ENCODE results near the gene SORCS2. TPM values are rescaled to one million over a fixed set of nuclear protein-coding genes. Genes with fewer than 3 reads are reported as not detected.

SORCS2 gene
- total RNA-seq, 2 donors from 2014 or later: 0.68 to 0.92 TPM

DNA sequence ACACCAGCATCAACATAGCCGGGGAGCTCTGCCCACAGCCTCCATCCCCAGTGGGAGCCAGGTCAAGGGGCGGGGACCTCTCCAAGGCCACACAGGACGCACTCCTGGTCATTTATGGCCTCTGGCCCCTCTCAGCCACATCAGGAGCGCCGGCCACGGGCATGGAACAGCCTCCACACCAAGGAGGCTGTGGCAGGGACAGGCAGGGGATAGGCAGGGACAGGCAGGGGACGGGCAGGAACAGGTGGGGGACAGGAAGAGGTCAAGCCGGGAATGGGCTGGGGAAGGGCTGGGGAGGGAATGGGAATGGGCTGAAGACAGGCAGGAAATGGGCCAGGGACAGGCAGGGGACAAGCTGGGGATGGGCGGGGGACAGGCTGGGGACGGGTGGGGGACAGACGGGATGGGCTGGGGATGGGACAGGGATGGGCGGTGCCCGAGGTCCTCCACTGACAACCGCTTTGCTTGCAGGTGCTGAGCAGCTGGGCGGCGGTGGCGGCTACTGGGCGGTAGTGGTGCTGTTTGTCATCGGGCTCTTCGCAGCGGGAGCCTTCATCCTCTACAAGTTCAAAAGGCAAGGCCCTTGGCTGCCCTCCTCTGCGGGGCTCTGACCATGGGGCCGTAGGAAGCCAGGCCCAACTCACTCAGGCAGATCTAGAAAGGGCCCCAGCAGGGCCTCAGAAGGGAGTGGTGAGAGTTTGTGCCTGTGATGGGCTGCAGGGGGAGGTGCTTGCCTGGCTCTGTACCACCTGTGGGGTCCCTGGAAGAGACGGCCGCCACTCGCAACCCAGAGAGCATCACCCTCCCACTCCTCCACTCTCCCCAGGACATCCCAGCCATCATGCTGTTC is 541.7 kb downstream of the SORCS2 start:
- TF ChIP-seq, protein P1, sequence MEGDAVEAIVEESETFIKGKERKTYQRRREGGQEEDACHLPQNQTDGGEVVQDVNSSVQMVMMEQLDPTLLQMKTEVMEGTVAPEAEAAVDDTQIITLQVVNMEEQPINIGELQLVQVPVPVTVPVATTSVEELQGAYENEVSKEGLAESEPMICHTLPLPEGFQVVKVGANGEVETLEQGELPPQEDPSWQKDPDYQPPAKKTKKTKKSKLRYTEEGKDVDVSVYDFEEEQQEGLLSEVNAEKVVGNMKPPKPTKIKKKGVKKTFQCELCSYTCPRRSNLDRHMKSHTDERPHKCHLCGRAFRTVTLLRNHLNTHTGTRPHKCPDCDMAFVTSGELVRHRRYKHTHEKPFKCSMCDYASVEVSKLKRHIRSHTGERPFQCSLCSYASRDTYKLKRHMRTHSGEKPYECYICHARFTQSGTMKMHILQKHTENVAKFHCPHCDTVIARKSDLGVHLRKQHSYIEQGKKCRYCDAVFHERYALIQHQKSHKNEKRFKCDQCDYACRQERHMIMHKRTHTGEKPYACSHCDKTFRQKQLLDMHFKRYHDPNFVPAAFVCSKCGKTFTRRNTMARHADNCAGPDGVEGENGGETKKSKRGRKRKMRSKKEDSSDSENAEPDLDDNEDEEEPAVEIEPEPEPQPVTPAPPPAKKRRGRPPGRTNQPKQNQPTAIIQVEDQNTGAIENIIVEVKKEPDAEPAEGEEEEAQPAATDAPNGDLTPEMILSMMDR (IDR thresholded peaks at IDR 0.05): no peak
- DNase-seq (ENCODE audit: low spot score): no peak

DNA sequence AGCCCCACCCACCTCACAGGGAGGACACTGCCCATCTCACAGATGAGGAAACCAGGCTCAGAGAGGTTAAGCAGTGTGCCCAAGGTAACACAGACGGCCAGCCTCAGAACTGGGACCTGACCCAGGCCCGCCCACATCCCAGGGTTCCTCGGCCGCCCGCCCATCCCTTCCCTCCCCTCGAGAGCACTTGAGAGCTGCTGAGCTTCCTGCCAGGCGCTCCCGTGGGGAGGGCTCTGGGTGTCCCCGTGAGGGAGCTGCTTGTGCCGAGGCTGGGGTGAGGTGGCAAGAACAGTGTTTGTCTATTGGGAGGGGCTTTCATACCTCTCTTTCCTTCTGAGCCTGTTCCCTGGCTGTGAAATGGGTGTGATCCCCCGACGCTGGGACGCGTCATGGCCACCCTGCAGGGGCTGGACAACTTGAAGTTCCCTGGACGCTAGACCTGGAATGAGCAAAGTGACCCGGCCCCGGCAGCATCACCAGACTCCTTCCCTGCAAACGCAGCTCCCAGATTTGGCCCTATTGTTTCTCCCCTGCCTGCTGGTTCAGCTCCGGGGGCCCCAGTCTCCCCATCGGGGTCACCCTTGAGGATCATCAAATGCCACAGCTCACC is 542.4 kb downstream of the SORCS2 start:
- Histone ChIP-seq H3K27ac (no peak overlapping the region), H3K27me3 (replicated peaks; ENCODE audit: insufficient read depth) (no peaks in the 10 kb centered on the region), H3K36me3 (no peaks in the 10 kb centered on the region), H3K4me3 (no peak overlapping the region), H3K9me3 (no peaks in the 10 kb centered on the region), H3K4me1 (ENCODE audit: control insufficient read depth in 1 of 2, low read depth in 2 of 2) (no peaks in the 10 kb centered on the region)
- TF ChIP-seq, protein P1 (IDR thresholded peaks at IDR 0.05): no peak
- DNase-seq (ENCODE audit: low spot score) (no peak), ATAC-seq (ENCODE audit: insufficient number of reproducible peaks, low FRiP score, low read depth) (no peak)

More for the DNA sequence above, 541.7 kb downstream of the SORCS2 start:
- no peak for ATAC-seq (ENCODE audit: insufficient number of reproducible peaks, low FRiP score, low read depth)
- Histone ChIP-seq H3K4me3 (no peak overlapping the region), H3K4me1 (ENCODE audit: control insufficient read depth in 1 of 2, low read depth in 2 of 2) (no peaks in the 10 kb centered on the region), H3K9me3 (no peaks in the 10 kb centered on the region), H3K27me3 (replicated peaks; ENCODE audit: insufficient read depth) (no peaks in the 10 kb centered on the region), H3K36me3 (no peaks in the 10 kb centered on the region), H3K27ac (no peak overlapping the region)

DNA sequence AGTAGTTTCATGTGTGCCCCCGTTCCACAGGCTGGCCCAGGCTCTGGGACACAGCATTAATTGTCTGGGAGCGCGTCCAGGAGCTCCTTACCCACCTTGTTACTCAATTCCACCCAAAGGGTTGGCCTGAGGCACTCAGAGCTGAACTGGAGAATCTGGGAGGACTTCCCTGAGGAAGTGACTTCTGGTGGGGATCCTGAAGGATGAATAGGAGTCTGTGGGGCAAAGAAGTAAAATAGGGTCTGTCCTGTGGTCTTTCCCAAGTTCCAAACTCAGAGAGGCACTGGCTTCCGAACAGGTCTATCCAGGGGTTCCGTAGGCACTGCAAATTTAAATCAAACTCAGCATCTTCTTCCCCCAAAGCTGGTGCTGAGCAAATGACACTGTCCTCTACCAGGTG is 543.1 kb downstream of the SORCS2 start:
- no peak for DNase-seq (ENCODE audit: low spot score)
- TF ChIP-seq, protein P1 (IDR thresholded peaks at IDR 0.05): no peak
- H3K9me3 ChIP-seq: no peaks in the 10 kb centered on the region
- ATAC-seq (ENCODE audit: insufficient number of reproducible peaks, low FRiP score, low read depth): no peak
- no peaks in the 10 kb centered on the region for H3K27me3 ChIP-seq (replicated peaks; ENCODE audit: insufficient read depth)
- no peak overlapping the region for H3K27ac ChIP-seq
- H3K4me1 ChIP-seq (ENCODE audit: control insufficient read depth in 1 of 2, low read depth in 2 of 2): no peaks in the 10 kb centered on the region
- H3K36me3 ChIP-seq: no peaks in the 10 kb centered on the region
- no peak overlapping the region for H3K4me3 ChIP-seq

DNA sequence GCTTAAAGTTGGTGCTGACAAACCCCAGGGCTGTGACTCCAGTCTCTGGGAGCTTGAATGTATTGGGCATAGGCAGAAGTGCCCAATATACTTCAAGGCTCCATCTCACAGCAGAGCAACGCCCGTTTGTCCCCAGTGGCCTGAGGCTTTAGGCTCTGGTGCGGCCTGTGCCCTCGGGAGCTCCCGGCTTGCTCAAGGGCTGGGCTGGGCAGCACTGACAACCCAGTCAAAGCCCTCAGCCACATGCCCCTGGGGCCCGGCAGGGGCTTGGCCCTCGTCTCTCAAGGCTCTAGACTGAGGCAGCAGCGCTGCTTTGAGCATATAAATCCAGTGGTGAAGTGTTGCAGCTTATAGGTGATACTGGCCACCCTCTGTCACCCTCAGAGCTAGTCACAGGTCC is 543.6 kb downstream of the SORCS2 start:
- ATAC-seq (ENCODE audit: insufficient number of reproducible peaks, low FRiP score, low read depth) (no peak), DNase-seq (ENCODE audit: low spot score) (no peak)
- H3K27me3 ChIP-seq (replicated peaks; ENCODE audit: insufficient read depth): no peaks in the 10 kb centered on the region
- H3K4me1 ChIP-seq (ENCODE audit: control insufficient read depth in 1 of 2, low read depth in 2 of 2): no peaks in the 10 kb centered on the region
- H3K36me3 ChIP-seq: no peaks in the 10 kb centered on the region
- H3K9me3 ChIP-seq: no peaks in the 10 kb centered on the region
- no peak overlapping the region for H3K27ac ChIP-seq
- H3K4me3 ChIP-seq: no peak overlapping the region
- TF ChIP-seq, protein P1 (IDR thresholded peaks at IDR 0.05): no peak

DNA sequence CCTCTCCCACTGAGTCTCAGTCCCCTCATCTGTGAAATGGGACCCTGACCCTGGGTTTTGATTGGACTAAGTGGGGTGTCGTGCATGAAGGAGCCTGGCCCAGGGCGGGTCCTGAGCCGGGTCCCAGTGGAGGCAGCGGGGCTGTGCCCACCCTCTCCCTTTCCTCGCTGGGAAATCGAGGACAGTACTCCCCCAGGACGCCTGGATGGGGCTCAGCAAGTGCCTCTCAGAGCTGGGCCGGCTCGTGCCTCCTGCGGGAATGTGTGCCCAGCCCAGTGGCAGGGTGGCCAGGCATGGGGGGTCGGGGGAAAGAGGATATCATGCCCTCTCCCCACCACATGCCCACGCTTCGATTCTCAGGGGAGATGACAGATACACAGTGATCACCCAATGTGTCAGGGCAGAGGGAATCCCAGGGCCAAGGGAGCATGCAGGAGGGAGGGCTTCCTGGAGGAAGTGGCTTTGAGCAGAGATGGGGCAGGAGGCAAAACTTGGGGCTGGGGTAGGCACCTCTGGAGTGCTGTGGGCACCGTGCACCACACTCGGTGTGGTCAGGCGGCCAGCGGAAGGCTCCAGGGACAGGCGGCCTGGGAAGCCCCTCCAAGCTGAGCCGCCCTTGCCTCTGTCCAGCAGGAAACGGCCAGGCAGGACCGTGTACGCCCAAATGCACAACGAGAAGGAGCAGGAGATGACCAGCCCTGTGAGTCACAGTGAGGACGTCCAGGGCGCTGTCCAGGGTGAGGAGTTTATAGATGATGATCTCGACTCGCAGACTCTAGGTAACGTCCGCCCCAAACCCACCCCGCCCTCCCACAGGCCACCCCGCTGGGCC is 544.3 kb downstream of the SORCS2 start:
- TF ChIP-seq, protein P1 (IDR thresholded peaks at IDR 0.05): no peak
- H3K27ac ChIP-seq: no peak overlapping the region
- ATAC-seq (ENCODE audit: insufficient number of reproducible peaks, low FRiP score, low read depth) (no peak), DNase-seq (ENCODE audit: low spot score) (no peak)
- H3K4me3 ChIP-seq: no peak overlapping the region
- H3K27me3 ChIP-seq (replicated peaks; ENCODE audit: insufficient read depth): no peaks in the 10 kb centered on the region
- no peaks in the 10 kb centered on the region for H3K9me3 ChIP-seq
- H3K4me1 ChIP-seq (ENCODE audit: control insufficient read depth in 1 of 2, low read depth in 2 of 2): no peaks in the 10 kb centered on the region
- H3K36me3 ChIP-seq: no peaks in the 10 kb centered on the region
